GM23338 (cell line): Measurements from ENCODE around the gene LOXL1. TPM values are rescaled to one million over a fixed set of nuclear protein-coding genes. Genes with fewer than 3 reads are reported as not detected.
A peak's percentile ranks its signal among the peaks of the same experiment; 100 is the strongest.

Experiments
- ATAC-seq: fragments of 200-7000 bp; cut with Tn5 transposase; 3 replicates; pipeline ENCODE4 v1.9.1; 2020
- DNase-seq: peaks from one replicate; pipeline ENCODE4 v3.0.0-alpha.2; 2015; ENCODE audit warnings: low spot score
- H2AFZ ChIP-seq: fragments of 200-600 bp; sonication (generic); 2 replicates; pipeline ENCODE4 v1.8.0; 2016; ENCODE audit warnings: antibody characterized with exemption, mild to moderate bottlenecking, moderate library complexity
- H3F3A ChIP-seq: fragments of 200-600 bp; sonication (generic); replicated peaks from 2 replicates; pipeline ENCODE4 v1.8.0; 2017; ENCODE audit warnings: antibody characterized with exemption, mixed run types, low read depth
- H3K27ac ChIP-seq: fragments of 200-600 bp; sonication (generic); 2 replicates; pipeline ENCODE4 v1.6.1; 2016; ENCODE audit warnings: low read depth
- H3K27me3 ChIP-seq: fragments of 200-600 bp; sonication (generic); 2 replicates; pipeline ENCODE4 v1.8.0; 2016; ENCODE audit warnings: mild to moderate bottlenecking, mixed run types, moderate library complexity; ENCODE audit not compliant: insufficient read depth
- H3K36me3 ChIP-seq: fragments of 200-600 bp; sonication (generic); 2 replicates; pipeline ENCODE4 v1.8.0; 2016; ENCODE audit warnings: mild to moderate bottlenecking; ENCODE audit not compliant: insufficient read depth
- H3K4me1 ChIP-seq: fragments of 200-600 bp; sonication (generic); 2 replicates; pipeline ENCODE4 v1.8.0; 2016; ENCODE audit warnings: mild to moderate bottlenecking, moderate library complexity; ENCODE audit not compliant: insufficient read depth
- H3K4me2 ChIP-seq: fragments of 200-600 bp; sonication (generic); 2 replicates; pipeline ENCODE4 v1.7.1; 2017; ENCODE audit warnings: mixed run types
- H3K4me3 ChIP-seq: fragments of 200-600 bp; sonication (generic); 2 replicates; pipeline ENCODE4 v1.6.1; 2016; ENCODE audit warnings: mixed run types
- H3K79me2 ChIP-seq: fragments of 200-600 bp; sonication (generic); replicated peaks from 2 replicates; pipeline ENCODE4 v1.8.0; 2017; ENCODE audit warnings: mild to moderate bottlenecking; ENCODE audit not compliant: insufficient read depth
- H3K9me2 ChIP-seq: fragments of 200-600 bp; sonication (generic); 2 replicates; pipeline ENCODE4 v1.8.0; 2017; ENCODE audit not compliant: insufficient read depth
- H4K20me1 ChIP-seq: fragments of 200-600 bp; sonication (generic); replicated peaks from 2 replicates; pipeline ENCODE4 v1.8.0; 2017; ENCODE audit warnings: mild to moderate bottlenecking; ENCODE audit not compliant: insufficient read depth
- H3K27ac Mint-ChIP-seq: 2 replicates; pipeline ENCODE4 v1.8.0; 2020; ENCODE audit warnings: inconsistent platforms, mild to moderate bottlenecking, moderate library complexity, mixed read lengths
- H3K27me3 Mint-ChIP-seq: 3 replicates; pipeline ENCODE4 v1.8.0; 2022; ENCODE audit warnings: low read depth, mild to moderate bottlenecking, moderate library complexity, mixed read lengths, inconsistent platforms; ENCODE audit not compliant: insufficient read depth, poor library complexity
- H3K36me3 Mint-ChIP-seq: 3 replicates; pipeline ENCODE4 v1.8.0; 2021; ENCODE audit warnings: low read depth, mild to moderate bottlenecking, inconsistent platforms, moderate library complexity, mixed read lengths
- H3K4me1 Mint-ChIP-seq: 3 replicates; pipeline ENCODE4 v1.8.0; 2020; ENCODE audit warnings: mild to moderate bottlenecking, inconsistent platforms, mixed read lengths
- H3K4me3 Mint-ChIP-seq: 3 replicates; pipeline ENCODE4 v1.8.0; 2021; ENCODE audit warnings: moderate library complexity, mild to moderate bottlenecking, inconsistent platforms, mixed read lengths
- H3K9me3 Mint-ChIP-seq: 3 replicates; pipeline ENCODE4 v1.8.0; 2020; ENCODE audit warnings: moderate library complexity, mild to moderate bottlenecking, inconsistent platforms, mixed read lengths
- CREB1 ChIP-seq: fragments of 250-450 bp; sonication (Bioruptor Pico); IDR thresholded peaks from 2 replicates; pipeline ENCODE4 v1.5.0; 2020; ENCODE audit warnings: low read depth, mild to moderate bottlenecking, moderate library complexity
- CTCF ChIP-seq, 2 experiments: fragments of 200-600 bp in 1 of 2; sonication (generic) in 1 of 2; conservative IDR thresholded peaks; 2 replicates each; pipeline versions ENCODE4 v1.5.1 to v1.6.1; 2016 to 2017; ENCODE audit warnings: antibody characterized with exemption in 2 of 2, low read depth in 2 of 2, mild to moderate bottlenecking in 2 of 2, moderate library complexity in 1 of 2
- ETS1 ChIP-seq: IDR thresholded peaks from 2 replicates; pipeline ENCODE4 v1.6.1; 2016; ENCODE audit warnings: antibody characterized with exemption
- EZH2phosphoT487 ChIP-seq: fragments of 200-600 bp; sonication (generic); IDR thresholded peaks from one replicate; pipeline ENCODE4 v1.8.1; 2018; ENCODE audit warnings: antibody characterized with exemption; ENCODE audit not compliant: unreplicated experiment
- JUNB ChIP-seq: IDR thresholded peaks from one replicate; pipeline ENCODE4 v1.6.1; 2016; ENCODE audit warnings: antibody characterized with exemption; ENCODE audit not compliant: unreplicated experiment
- NANOG ChIP-seq: IDR thresholded peaks from 2 replicates; pipeline ENCODE4 v1.6.1; 2016; ENCODE audit warnings: antibody characterized with exemption, borderline replicate concordance
- POLR2AphosphoS5 ChIP-seq: IDR thresholded peaks from 2 replicates; pipeline ENCODE4 v1.6.1; 2016; ENCODE audit warnings: antibody characterized with exemption, low read depth
- ZNF331 ChIP-seq: fragments of 250-450 bp; sonication (Bioruptor Pico); IDR thresholded peaks from 2 replicates; pipeline ENCODE4 v1.5.0; 2020; ENCODE audit warnings: low read depth, mild to moderate bottlenecking, moderate library complexity
- ZNF462 ChIP-seq: fragments of 250-450 bp; sonication (Bioruptor Pico); IDR thresholded peaks from 2 replicates; pipeline ENCODE4 v1.5.0; 2020; ENCODE audit warnings: mild to moderate bottlenecking, moderate library complexity
- polyA plus RNA-seq: library from polyadenylated mRNA; unstranded; fragments of >200 nt; fragmentation: Nextera tagmentation; extraction: Ambion mirVana; gene quantifications from 2 replicates; pipeline ENCODE4 v1.2.1, GENCODE V29; 2016
- total RNA-seq: library from RNA; depleted of rRNA; stranded (reverse); fragments of >200 nt; shearing (Covaris generic); gene quantifications from 2 replicates; pipeline ENCODE4 v1.2.3, GENCODE V29; 2014

The LOXL1 gene
- total and polyA plus RNA-seq, 2 experiments from 2014 or later, result 6.9 to 10.8 TPM

- TF ChIP-seq ETS1 (no peak), CTCF (conservative IDR thresholded peaks at IDR 0.05; ENCODE audit: low read depth in 2 of 2) (no peak)
Observed at GRCh38 chr15:73951601-73952000, 25.3 kb downstream of the LOXL1 start (continued).

- no peaks in the 10 kb centered on the region for H3K27me3 ChIP-seq
- Mint-ChIP-seq H3K9me3 (no peaks in the 10 kb centered on the region), H3K27me3 (peaks cover 21% of the 10 kb centered on the region), H3K36me3 (no peaks in the 10 kb centered on the region; the same call in 2 of the 3 replicates), H3K27ac (no peak overlapping the region), H3K4me1 (peaks cover 22% of the 10 kb centered on the region), H3K4me3 (no peak overlapping the region)
- DNase-seq (no peak), ATAC-seq (no peak)
- no peak overlapping the region for H3K4me3 ChIP-seq
- H3K4me2 ChIP-seq, result no peak overlapping the region
- H3K4me1 ChIP-seq, result peaks cover 4% of the 10 kb centered on the region; the same call in 1 of the 2 replicates
- H3K9me2 ChIP-seq, result no peaks in the 10 kb centered on the region
- H3K27ac ChIP-seq, result no peak overlapping the region
- H3K36me3 ChIP-seq, result no peaks in the 10 kb centered on the region
- H3F3A ChIP-seq, result no peaks in the 10 kb centered on the region
- H2AFZ ChIP-seq, result 0 out of 2 replicates have a peak overlapping the region, but pooled peaks have one; percentile 88
- H4K20me1 ChIP-seq, result no peaks in the 10 kb centered on the region
- no peak for TF ChIP-seq CREB1 (CRISPR knock-in tag)
- no peak for TF ChIP-seq NANOG
- no peak for TF ChIP-seq ZNF462 (CRISPR knock-in tag)
- no peak for TF ChIP-seq ZNF331 (CRISPR knock-in tag)
- TF ChIP-seq POLR2AphosphoS5, result no peak
- TF ChIP-seq ETS1, result no peak
- no peak for TF ChIP-seq JUNB
- TF ChIP-seq EZH2phosphoT487, result no peak
- H3K79me2 ChIP-seq, result no peaks in the 10 kb centered on the region
Observed at GRCh38 chr15:73952171-73952912, 26.1 kb downstream of the LOXL1 start.
